BLaER1 (cell line): ENCODE measurements around the gene HEPACAM.
A peak's percentile ranks its signal among the peaks of the same experiment; 100 is the strongest.

Experiments used
- H3K27ac ChIP-seq: shearing (Covaris generic); formaldehyde crosslinking; 2 replicates; pipeline ENCODE4 v1.8.1; 2022
- H3K27me3 ChIP-seq: shearing (Covaris generic); formaldehyde crosslinking; 2 replicates; pipeline ENCODE4 v1.8.1; 2022
- H3K36me3 ChIP-seq: shearing (Covaris generic); formaldehyde crosslinking; 2 replicates; pipeline ENCODE4 v1.8.1; 2022
- H3K4me1 ChIP-seq: shearing (Covaris generic); formaldehyde crosslinking; 2 replicates; pipeline ENCODE4 v1.8.1; 2022
- H3K4me2 ChIP-seq: shearing (Covaris generic); formaldehyde crosslinking; 2 replicates; pipeline ENCODE4 v1.8.1; 2022
- H3K4me3 ChIP-seq: shearing (Covaris generic); formaldehyde crosslinking; 2 replicates; pipeline ENCODE4 v1.8.1; 2022
- H3K9ac ChIP-seq: shearing (Covaris generic); formaldehyde crosslinking; 2 replicates; pipeline ENCODE4 v1.8.1; 2022
- H3K9me3 ChIP-seq: shearing (Covaris generic); formaldehyde crosslinking; 2 replicates; pipeline ENCODE4 v1.8.1; 2022
- H4K20me1 ChIP-seq: shearing (Covaris generic); formaldehyde crosslinking; 2 replicates; pipeline ENCODE4 v1.8.1; 2022
- Cebpa-rat ChIP-seq: shearing (Covaris generic); IDR thresholded peaks from 2 replicates; pipeline ENCODE4 v1.8.1; 2022

HEPACAM gene

DNA sequence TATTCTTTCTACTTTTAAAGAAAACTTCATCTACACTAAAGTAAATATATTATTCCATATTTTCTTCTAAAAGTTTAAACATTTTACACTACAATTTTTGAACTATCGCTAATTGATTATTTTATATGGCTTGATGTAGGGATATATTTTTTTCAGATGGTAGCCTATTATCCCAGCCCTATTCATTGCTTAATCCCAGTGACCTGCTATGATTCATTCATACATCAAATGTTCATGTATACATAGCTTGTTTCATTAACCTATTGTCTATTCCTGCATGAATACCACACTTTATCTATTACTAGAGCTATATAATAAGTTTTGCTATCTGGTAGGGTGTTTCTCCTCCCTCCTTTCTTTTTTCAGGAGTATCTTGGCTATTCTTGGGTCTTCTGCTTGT is 33.2 kb downstream of the HEPACAM start:
- H3K9me3 ChIP-seq: peaks cover 5% of the 10 kb centered on the region
- H3K4me1 ChIP-seq: peaks cover 12% of the 10 kb centered on the region
- TF ChIP-seq Cebpa-rat: no peak
- H4K20me1 ChIP-seq: no peaks in the 10 kb centered on the region
- no peaks in the 10 kb centered on the region for H3K36me3 ChIP-seq
- no peak overlapping the region for H3K27ac ChIP-seq
- no peak overlapping the region for H3K4me2 ChIP-seq
- no peaks in the 10 kb centered on the region for H3K27me3 ChIP-seq
- no peak overlapping the region for H3K9ac ChIP-seq
- H3K4me3 ChIP-seq: no peak overlapping the region

DNA sequence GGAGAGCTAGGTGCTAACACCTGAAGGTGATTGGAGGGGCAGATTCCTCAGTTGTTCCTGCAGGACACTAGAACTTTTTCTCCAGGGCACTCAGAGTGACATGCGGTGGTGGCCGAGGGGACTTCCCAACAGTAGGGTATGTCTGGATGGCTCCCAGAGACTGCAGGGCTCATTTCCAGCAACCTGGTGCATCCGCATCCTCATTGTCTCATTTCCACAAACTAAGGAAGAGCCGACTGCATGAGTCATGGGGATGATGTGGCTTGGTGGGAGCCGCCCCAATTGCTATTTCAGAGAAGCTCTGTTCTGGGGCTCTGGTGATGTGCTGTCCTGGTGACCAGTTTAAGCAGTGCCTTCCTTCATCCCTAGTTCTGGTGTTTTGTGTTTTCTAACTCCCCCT is 35.4 kb downstream of the HEPACAM start:
- H3K4me1 ChIP-seq: peaks cover 23% of the 10 kb centered on the region
- H3K4me2 ChIP-seq: no peak overlapping the region
- H3K27me3 ChIP-seq: no peaks in the 10 kb centered on the region
- no peaks in the 10 kb centered on the region for H3K36me3 ChIP-seq
- H4K20me1 ChIP-seq: no peaks in the 10 kb centered on the region
- no peak overlapping the region for H3K27ac ChIP-seq
- no peak for TF ChIP-seq Cebpa-rat
- H3K9me3 ChIP-seq: peaks cover 3% of the 10 kb centered on the region
- H3K4me3 ChIP-seq: no peak overlapping the region
- no peak overlapping the region for H3K9ac ChIP-seq

DNA sequence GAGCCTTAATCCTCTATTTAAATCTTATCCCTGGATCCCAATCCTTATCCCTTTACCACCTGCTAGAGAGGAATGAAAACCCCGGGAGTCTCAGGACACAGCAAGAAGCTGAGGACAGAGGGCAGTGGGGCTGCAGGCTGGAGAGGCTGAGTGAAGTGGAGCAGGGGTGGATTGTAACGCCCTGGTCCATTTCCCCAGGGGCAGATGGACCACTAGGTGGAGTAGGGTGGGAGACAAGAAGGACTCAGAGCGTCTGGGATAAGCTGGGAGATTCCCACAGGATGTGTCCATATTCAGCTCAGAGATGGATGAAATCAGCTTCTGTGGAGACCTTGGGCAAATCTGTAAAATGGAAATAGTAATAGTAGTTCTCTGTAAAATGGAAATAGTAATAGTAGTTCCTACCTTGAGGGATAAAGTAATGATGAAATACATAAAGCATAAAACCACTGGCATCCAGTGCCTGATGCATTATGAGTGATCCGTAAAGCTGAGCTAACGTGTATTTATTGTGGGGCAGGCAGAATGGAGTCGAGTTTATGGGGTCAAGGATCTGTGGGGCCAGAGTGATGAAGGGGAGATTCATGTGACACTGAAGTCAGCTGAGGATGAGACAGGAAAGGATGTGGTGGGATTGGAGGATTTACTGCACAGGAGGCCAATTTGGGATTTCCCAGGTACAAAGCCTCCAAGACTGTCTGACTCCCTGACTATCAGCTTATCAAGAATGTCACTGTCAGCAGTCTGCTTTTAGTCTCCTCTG is 36.3 kb downstream of the HEPACAM start:
- Histone ChIP-seq H4K20me1 (no peaks in the 10 kb centered on the region), H3K9me3 (no peaks in the 10 kb centered on the region), H3K27me3 (no peaks in the 10 kb centered on the region), H3K36me3 (no peaks in the 10 kb centered on the region), H3K4me2 (no peak overlapping the region), H3K4me1 (peaks cover 23% of the 10 kb centered on the region), H3K27ac (no peak overlapping the region), H3K9ac (no peak overlapping the region), H3K4me3 (no peak overlapping the region)
- TF ChIP-seq Cebpa-rat: no peak

DNA sequence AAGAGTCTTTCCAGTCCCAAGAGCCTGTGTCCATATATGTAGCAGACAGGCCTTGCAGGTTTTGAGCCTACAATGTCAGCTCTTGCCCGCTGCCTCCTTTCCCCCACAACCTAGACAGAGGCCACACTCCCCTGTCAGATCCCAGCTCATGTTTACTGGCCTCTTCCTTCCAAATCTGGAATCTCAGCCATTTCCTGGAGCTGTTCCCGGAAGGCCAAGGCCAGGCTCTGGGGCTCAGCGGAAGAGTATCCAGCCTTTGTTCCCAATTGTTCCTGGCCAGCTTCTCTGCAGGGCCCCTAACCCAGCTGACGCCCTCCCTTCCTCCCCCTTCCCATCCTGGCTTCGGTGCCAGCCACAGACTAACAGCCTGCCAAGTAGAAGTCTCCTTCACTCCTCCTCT is 37.1 kb downstream of the HEPACAM start:
- no peaks in the 10 kb centered on the region for H4K20me1 ChIP-seq
- H3K9me3 ChIP-seq: no peaks in the 10 kb centered on the region
- no peak for TF ChIP-seq Cebpa-rat
- peaks cover 23% of the 10 kb centered on the region for H3K4me1 ChIP-seq
- no peaks in the 10 kb centered on the region for H3K36me3 ChIP-seq
- no peak overlapping the region for H3K4me3 ChIP-seq
- no peak overlapping the region for H3K27ac ChIP-seq
- no peak overlapping the region for H3K9ac ChIP-seq
- H3K4me2 ChIP-seq: peak overlapping the region; percentile 84
- H3K27me3 ChIP-seq: no peaks in the 10 kb centered on the region

DNA sequence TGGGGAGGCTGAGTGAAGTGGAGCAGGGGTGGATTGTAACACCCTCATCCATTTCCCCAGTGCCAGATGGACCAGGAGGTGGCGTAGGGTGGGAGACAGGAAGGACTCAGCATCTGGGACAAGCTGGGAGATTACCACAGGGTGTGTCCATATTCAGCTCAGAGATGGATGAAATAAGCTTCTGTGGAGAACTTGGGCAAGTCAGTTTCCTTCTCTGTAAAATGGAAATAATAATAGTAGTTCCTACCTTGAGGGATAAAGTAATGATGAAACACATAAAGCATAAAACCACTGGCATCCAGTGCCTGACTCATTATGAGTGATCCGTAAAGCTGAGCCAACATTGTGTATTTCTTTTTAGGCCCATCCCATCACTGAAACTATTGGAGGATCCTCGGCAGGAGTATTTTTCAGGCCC is 37.6 kb downstream of the HEPACAM start:
- TF ChIP-seq Cebpa-rat: no peak

DNA sequence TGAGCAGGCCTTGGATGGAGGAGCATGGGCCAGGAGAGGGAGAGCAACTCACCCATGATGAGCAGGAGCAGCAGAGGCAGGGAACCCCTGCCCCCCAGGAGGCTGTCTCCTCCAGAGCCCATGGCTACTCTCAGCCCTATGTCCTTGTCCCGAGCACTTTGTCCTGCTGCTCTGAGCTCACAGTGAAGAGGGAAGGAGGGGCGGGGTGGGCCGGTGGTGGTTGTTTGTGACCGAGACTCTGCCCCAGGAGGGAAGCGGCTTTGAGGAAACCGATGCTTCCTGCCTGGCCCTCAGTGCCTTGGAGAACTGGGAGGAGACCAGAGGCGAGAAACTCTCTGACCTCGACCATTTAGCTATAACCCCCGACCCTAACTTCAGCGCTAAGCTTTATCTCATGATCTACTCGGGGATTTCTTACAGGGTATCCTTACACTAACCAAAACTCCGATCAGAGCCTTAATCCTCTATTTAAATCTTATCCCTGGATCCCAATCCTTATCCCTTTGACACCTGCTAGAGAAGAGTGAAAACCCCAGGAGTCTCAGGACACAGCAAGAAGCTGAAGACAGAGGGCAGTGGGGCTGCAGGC is 38.1 kb downstream of the HEPACAM start, which contains the start of gene ROBO4:
TSS of gene ROBO4 (minus strand) at position 192 of the 589 bp plus-strand sequence. CDS start at position 122, 70 bp downstream.
- H3K36me3 ChIP-seq: no peaks in the 10 kb centered on the region
- H3K4me1 ChIP-seq: peaks cover 23% of the 10 kb centered on the region
- H3K27me3 ChIP-seq: no peaks in the 10 kb centered on the region
- no peaks in the 10 kb centered on the region for H3K9me3 ChIP-seq
- no peaks in the 10 kb centered on the region for H4K20me1 ChIP-seq
- peak within 1 kb of the TSS; percentile 46 for H3K27ac ChIP-seq
- H3K9ac ChIP-seq: peak within 1 kb of the TSS; percentile 29; the same call in 1 of the 2 replicates
- peak within 1 kb of the TSS; percentile 84 for H3K4me2 ChIP-seq
- H3K4me3 ChIP-seq: peak within 1 kb of the TSS; percentile 25; the same call in 1 of the 2 replicates
- no peak for TF ChIP-seq Cebpa-rat

More for the DNA sequence above, 37.6 kb downstream of the HEPACAM start:
- Histone ChIP-seq H3K4me3 (0 out of 2 replicates have a peak overlapping the region, but pooled peaks have one; percentile 25), H3K27ac (0 out of 2 replicates have a peak overlapping the region, but pooled peaks have one; percentile 35), H3K27me3 (no peaks in the 10 kb centered on the region), H3K9ac (peak overlapping the region; percentile 29; the same call in 1 of the 2 replicates), H4K20me1 (no peaks in the 10 kb centered on the region), H3K9me3 (no peaks in the 10 kb centered on the region), H3K36me3 (no peaks in the 10 kb centered on the region), H3K4me1 (peaks cover 23% of the 10 kb centered on the region), H3K4me2 (peak overlapping the region; percentile 84)

DNA sequence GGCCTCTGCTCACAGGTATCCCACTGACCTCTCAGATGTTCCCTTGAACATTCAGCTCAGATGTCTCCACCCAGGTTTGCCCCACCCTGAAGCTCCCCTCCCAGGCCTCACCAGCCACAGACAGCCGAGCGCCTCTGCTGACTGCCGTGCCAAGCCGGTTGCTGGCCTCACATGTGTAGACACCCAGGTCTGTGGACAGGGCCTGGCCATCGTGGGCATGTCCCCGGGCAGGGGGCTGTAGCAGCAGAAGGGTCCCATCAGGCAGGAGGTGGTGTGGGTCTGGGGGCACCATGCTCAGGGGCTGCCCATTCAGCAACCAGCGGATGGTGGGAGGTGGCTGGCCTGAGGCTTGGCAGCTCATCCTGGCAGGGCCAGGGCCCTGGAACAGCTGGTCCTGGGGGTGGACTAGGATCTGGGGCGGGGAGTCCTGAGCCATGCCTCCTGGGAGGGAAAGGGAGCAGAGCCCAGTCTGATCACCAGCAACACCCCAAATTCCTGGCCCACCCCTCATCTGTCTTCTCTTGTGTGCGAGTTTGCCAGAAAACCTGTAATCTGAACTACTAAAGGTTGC is 38.9 kb downstream of the HEPACAM start:
- Histone ChIP-seq H3K4me3 (no peak overlapping the region), H4K20me1 (no peaks in the 10 kb centered on the region), H3K4me1 (peaks cover 23% of the 10 kb centered on the region), H3K36me3 (no peaks in the 10 kb centered on the region), H3K9ac (0 out of 2 replicates have a peak overlapping the region, but pooled peaks have one; percentile 29), H3K27ac (peak overlapping the region; percentile 46), H3K9me3 (no peaks in the 10 kb centered on the region), H3K4me2 (peak overlapping the region; percentile 84), H3K27me3 (no peaks in the 10 kb centered on the region)
- TF ChIP-seq Cebpa-rat: no peak

DNA sequence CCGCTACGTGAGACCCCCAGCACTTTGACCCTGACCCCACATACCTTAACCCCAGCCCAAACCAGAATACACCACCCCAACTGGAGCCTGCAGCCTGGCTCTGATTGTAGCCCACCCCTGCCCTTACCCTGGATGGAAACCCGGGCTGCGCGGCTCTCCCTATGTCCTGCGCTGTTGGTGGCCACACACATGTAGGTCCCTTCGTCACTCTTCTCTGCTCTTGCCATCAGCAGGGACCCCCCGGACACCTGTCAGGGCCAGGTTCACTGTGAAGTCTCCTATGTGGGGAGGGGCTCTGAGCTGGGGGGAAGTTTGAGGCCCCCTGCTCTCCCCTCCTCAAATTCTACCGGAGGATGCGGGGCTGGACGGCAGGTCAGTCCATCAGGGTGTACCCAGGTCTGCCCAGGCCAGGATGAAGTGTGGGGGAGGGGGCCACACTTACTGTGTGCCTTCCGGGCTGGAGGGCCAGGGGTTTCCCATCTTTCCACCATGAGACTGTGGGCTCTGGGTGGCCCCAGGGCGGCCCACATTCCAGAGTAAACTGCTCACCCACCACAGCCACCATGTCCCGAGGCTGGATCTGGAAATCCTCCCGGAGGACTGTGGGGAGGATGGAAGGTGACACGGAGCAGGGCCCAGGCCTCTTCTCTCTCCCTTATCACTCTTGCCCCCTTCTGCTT is 39.6 kb downstream of the HEPACAM start:
- no peaks in the 10 kb centered on the region for H3K36me3 ChIP-seq
- no peak overlapping the region for H3K9ac ChIP-seq
- no peaks in the 10 kb centered on the region for H3K9me3 ChIP-seq
- no peaks in the 10 kb centered on the region for H4K20me1 ChIP-seq
- no peak overlapping the region for H3K27ac ChIP-seq
- no peaks in the 10 kb centered on the region for H3K27me3 ChIP-seq
- peaks cover 23% of the 10 kb centered on the region for H3K4me1 ChIP-seq
- H3K4me2 ChIP-seq: no peak overlapping the region
- TF ChIP-seq Cebpa-rat: no peak
- no peak overlapping the region for H3K4me3 ChIP-seq

DNA sequence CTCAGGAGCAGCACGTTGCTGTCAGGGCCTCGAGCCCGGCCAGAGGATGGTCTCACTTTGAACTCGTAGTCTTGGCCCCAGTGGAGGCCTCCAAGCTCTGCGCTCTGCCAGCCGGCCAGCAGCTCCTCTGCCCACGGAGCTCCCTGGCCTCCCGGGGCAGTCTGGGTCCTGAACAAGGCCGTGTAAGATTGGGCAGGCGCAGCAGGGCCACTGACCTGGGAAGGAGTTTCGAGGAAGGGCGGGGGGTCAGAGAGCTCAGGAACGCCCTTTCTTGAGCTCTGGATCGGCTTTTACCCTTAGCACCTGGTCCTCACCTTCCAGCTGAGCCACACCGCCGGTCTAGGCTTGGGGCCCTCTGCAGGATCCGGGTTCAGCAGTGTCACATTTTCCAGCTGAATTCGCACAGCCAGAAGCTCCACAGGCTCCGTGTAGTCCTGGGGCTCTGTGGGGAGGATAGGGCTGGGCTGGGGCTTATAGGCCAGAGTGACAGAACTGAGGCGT is 40.3 kb downstream of the HEPACAM start:
- H3K4me2 ChIP-seq: no peak overlapping the region
- no peak for TF ChIP-seq Cebpa-rat

More for the DNA sequence above, 40.3 kb downstream of the HEPACAM start:
- H3K4me1 ChIP-seq: peaks cover 23% of the 10 kb centered on the region
- H3K9ac ChIP-seq: no peak overlapping the region
- no peaks in the 10 kb centered on the region for H4K20me1 ChIP-seq
- H3K36me3 ChIP-seq: no peaks in the 10 kb centered on the region
- H3K4me3 ChIP-seq: no peak overlapping the region
- H3K27me3 ChIP-seq: no peaks in the 10 kb centered on the region
- H3K27ac ChIP-seq: no peak overlapping the region
- H3K9me3 ChIP-seq: no peaks in the 10 kb centered on the region
